ENCODE measurements around the gene IFNL2.

- TF ChIP-seq POLR2A (IDR thresholded peaks at IDR 0.05) (no peak), CTCF (IDR thresholded peaks at IDR 0.05) (no peak)
Observed at GRCh38 chr19:39270036-39270871, 2.1 kb downstream of the IFNL2 start.

All from esophagus squamous epithelium (tissue), 4 donors.